ENCODE results near the gene RHOBTB3.

DNA sequence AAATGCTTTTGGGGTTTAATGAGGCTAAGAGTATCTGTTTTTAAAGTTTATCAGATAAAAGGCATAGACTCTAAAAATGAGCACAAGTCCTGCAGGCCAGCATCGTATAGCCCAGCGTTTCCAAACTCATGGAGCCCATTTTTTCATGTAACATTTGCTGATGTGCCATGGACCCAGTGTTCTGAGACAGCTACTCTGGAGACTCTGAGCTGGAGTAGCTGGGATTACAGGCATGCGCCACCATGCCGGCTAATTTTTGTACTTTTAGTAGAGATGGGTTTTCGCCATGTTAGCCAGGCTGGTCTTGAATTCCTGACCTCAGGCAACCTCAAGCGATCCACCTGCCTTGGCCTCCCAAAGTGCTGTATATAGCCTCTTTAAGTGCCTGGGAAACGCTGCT, 75.6 kb downstream of the RHOBTB3 start:
- TF ChIP-seq POLR2AphosphoS5 (IDR thresholded peaks at IDR 0.05; ENCODE audit: low read depth, low read length) (no peak), POLR2A (IDR thresholded peaks at IDR 0.05; ENCODE audit: low read depth, low read length) (no peak), TAF1 (IDR thresholded peaks at IDR 0.05; ENCODE audit: borderline replicate concordance, low read depth, low read length) (no peak)
